MCF 10A (cell line): ENCODE data around the gene FOXO3. TPM values are rescaled to one million over a fixed set of nuclear protein-coding genes. Genes with fewer than 3 reads are reported as not detected.

Experiments
- BruUV-seq: library from RNA; stranded (reverse); fragments of 400-500 nt; replicated peaks from 2 replicates; lab custom pipeline; 2021; lab: Mats Ljungman, UMichigan
- CTCF ChIA-PET: fragments of 300-600 bp; sonication (Branson Sonifier 250); formaldehyde crosslinking; extraction: SDS; loops from one replicate; lab custom pipeline; 2021; ENCODE audit warnings: antibody characterized with exemption, inconsistent platforms; lab: Yijun Ruan, JAX
- POLR2A ChIA-PET: fragments of 300-600, 350-650 bp; sonication (Branson Sonifier 250); formaldehyde crosslinking; extraction: SDS; loops from one replicate; lab custom pipeline; 2020; ENCODE audit warnings: antibody characterized with exemption, inconsistent platforms; lab: Yijun Ruan, JAX
- DNase-seq: peaks from one replicate; pipeline ENCODE4 v3.0.0-alpha.2; 2018; ENCODE audit not compliant: unreplicated experiment
- H3K27ac Mint-ChIP-seq: one replicate; pipeline ENCODE4 v1.8.0; 2022; ENCODE audit warnings: mild to moderate bottlenecking, low read depth, mixed read lengths; ENCODE audit not compliant: unreplicated experiment
- H3K27me3 Mint-ChIP-seq: one replicate; pipeline ENCODE4 v1.8.0; 2022; ENCODE audit warnings: mixed read lengths; ENCODE audit not compliant: insufficient read depth, unreplicated experiment
- H3K36me3 Mint-ChIP-seq: one replicate; pipeline ENCODE4 v1.8.0; 2022; ENCODE audit warnings: mild to moderate bottlenecking, moderate library complexity, mixed read lengths; ENCODE audit not compliant: insufficient read depth, unreplicated experiment
- H3K4me1 Mint-ChIP-seq: one replicate; pipeline ENCODE4 v1.8.0; 2022; ENCODE audit warnings: mixed read lengths; ENCODE audit not compliant: insufficient read depth, unreplicated experiment
- H3K4me3 Mint-ChIP-seq: one replicate; pipeline ENCODE4 v1.8.0; 2022; ENCODE audit warnings: mild to moderate bottlenecking, moderate library complexity, mixed read lengths; ENCODE audit not compliant: unreplicated experiment
- H3K9me3 Mint-ChIP-seq: one replicate; pipeline ENCODE4 v1.8.0; 2022; ENCODE audit warnings: mixed read lengths; ENCODE audit not compliant: unreplicated experiment
- CTCF ChIP-seq: fragments of 200-600 bp; IDR thresholded peaks from one replicate; pipeline ENCODE4 v1.8.0; 2022; ENCODE audit warnings: antibody characterized with exemption, mild to moderate bottlenecking; ENCODE audit not compliant: unreplicated experiment
- intact Hi-C: fragments of 100-400 bp; cut with micrococcal nuclease; formaldehyde crosslinking; loops from 2 replicates; pipeline ENCODE4 v1.14.1; 2022
- total RNA-seq: library from RNA; stranded (reverse); gene quantifications from 2 replicates; pipeline ENCODE4 v1.2.3, GENCODE V29; 2022

The FOXO3 gene
- total RNA-seq, 1 experiment from 2014 or later, result 53.0 TPM

GRCh38 chr6:108710030-108710429 lies 149.3 kb downstream of the FOXO3 start:
- no peak for TF ChIP-seq CTCF
- ChIA-PET POLR2A (interaction anchor here (0.7 to 1.4 kb wide), 3 partner anchors 10 to 22 kb away, joined by 3 to 4 read pairs (median 4); no protein-coding TSS in a partner anchor), CTCF (interaction anchor here (0.5 to 0.9 kb wide), 2 partner anchors 10 to 20 kb away, joined by 3 read pairs; no protein-coding TSS in a partner anchor)
- Mint-ChIP-seq H3K9me3 (no peaks in the 10 kb centered on the region), H3K4me3 (no peak overlapping the region), H3K27ac (no peak overlapping the region), H3K36me3 (no peaks in the 10 kb centered on the region), H3K27me3 (no peaks in the 10 kb centered on the region), H3K4me1 (peaks cover 11% of the 10 kb centered on the region)
- intact Hi-C loops, result no loop called here
- BruUV-seq, result no TSS peak
- DNase-seq, result no peak

- BruUV-seq, result no TSS peak
- no peaks in the 10 kb centered on the region for H3K27me3 Mint-ChIP-seq
- DNase-seq, result no peak
- intact Hi-C loops, result no loop called here
- no peak for TF ChIP-seq CTCF
- no peak overlapping the region for H3K4me3 Mint-ChIP-seq
- H3K27ac Mint-ChIP-seq, result no peak overlapping the region
- ChIA-PET POLR2A (interaction anchor here (0.7 to 1.4 kb wide), 2 partner anchors 21 to 22 kb away, joined by 3 to 4 read pairs; no protein-coding TSS in a partner anchor), CTCF (interaction anchor here (0.5 kb wide), 1 partner anchor 11 kb away, joined by 3 read pairs; no protein-coding TSS in a partner anchor)
- H3K36me3 Mint-ChIP-seq, result no peaks in the 10 kb centered on the region
- no peaks in the 10 kb centered on the region for H3K9me3 Mint-ChIP-seq
- H3K4me1 Mint-ChIP-seq, result peaks cover 15% of the 10 kb centered on the region
Measured at GRCh38 chr6:108710551-108710950, 149.8 kb downstream of the FOXO3 start.

- POLR2A ChIA-PET, result no interaction called here
- TF ChIP-seq CTCF, result no peak
- Mint-ChIP-seq H3K4me1 (peaks cover 18% of the 10 kb centered on the region), H3K4me3 (no peak overlapping the region), H3K27me3 (no peaks in the 10 kb centered on the region), H3K9me3 (no peaks in the 10 kb centered on the region), H3K27ac (no peak overlapping the region), H3K36me3 (no peaks in the 10 kb centered on the region)
- intact Hi-C loops, result no loop called here
- DNase-seq, result no peak
- no TSS peak for BruUV-seq
- CTCF ChIA-PET, result interaction anchor here (0.7 kb wide), 1 partner anchor 181 kb away, joined by 3 read pairs; no protein-coding TSS in a partner anchor
Measured at GRCh38 chr6:108711071-108711470, 150.4 kb downstream of the FOXO3 start.

- no peak for TF ChIP-seq CTCF
- no peak overlapping the region for H3K4me3 Mint-ChIP-seq
- H3K36me3 Mint-ChIP-seq, result no peaks in the 10 kb centered on the region
- ChIA-PET CTCF (interaction anchor here (0.6 kb wide), 1 partner anchor 717 kb away, joined by 3 read pairs; no protein-coding TSS in a partner anchor), POLR2A (no interaction called here)
- BruUV-seq, result no TSS peak
- H3K9me3 Mint-ChIP-seq, result no peaks in the 10 kb centered on the region
- intact Hi-C loops, result no loop called here
- H3K4me1 Mint-ChIP-seq, result peaks cover 18% of the 10 kb centered on the region
- no peak overlapping the region for H3K27ac Mint-ChIP-seq
- DNase-seq, result no peak
- H3K27me3 Mint-ChIP-seq, result no peaks in the 10 kb centered on the region
Measured at GRCh38 chr6:108711826-108712225, 151.1 kb downstream of the FOXO3 start.
